Uterus (tissue), 2 donors: ENCODE measurements around the gene ERMN.

Experiments
- POLR2A ChIP-seq, 2 donors: fragments of 450-650 bp; IDR thresholded peaks; one replicate each; pipeline ENCODE4 v1.6.1; 2016; ENCODE audit warnings: antibody characterized with exemption in 2 of 2, mild to moderate bottlenecking in 1 of 2, moderate library complexity in 1 of 2
- TF ChIP-seq, protein P1 (sequence below), 4 experiments: fragments of 200-600 bp in 2 of 4; fragments of 450-650 bp in 2 of 4; sonication (generic) in 2 of 4; IDR thresholded peaks; one replicate each; pipeline ENCODE4 v1.5.1; 2016 to 2019; ENCODE audit warnings: antibody characterized with exemption in 4 of 4, mild to moderate bottlenecking in 2 of 4, moderate library complexity in 1 of 4

DNA sequence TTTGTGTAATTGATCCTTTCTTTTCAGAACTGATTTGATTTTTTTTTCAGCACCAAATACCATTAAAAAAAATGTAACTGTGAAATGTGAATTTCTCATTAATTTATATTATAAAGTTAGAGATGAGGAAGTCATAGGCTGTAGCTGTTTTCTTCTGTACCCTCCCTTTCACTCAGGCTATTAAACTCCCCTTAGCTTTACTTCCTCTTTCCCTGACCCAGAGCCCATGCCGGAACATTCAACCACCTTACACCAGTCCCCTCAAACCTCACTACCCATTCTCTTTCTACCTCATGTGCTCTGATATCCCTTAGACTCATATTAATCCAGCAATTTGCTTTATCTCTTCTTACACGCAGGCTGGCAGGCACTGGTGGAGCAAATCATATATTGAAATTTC is 55.7 kb downstream of the ERMN start:
- TF ChIP-seq, protein P1, sequence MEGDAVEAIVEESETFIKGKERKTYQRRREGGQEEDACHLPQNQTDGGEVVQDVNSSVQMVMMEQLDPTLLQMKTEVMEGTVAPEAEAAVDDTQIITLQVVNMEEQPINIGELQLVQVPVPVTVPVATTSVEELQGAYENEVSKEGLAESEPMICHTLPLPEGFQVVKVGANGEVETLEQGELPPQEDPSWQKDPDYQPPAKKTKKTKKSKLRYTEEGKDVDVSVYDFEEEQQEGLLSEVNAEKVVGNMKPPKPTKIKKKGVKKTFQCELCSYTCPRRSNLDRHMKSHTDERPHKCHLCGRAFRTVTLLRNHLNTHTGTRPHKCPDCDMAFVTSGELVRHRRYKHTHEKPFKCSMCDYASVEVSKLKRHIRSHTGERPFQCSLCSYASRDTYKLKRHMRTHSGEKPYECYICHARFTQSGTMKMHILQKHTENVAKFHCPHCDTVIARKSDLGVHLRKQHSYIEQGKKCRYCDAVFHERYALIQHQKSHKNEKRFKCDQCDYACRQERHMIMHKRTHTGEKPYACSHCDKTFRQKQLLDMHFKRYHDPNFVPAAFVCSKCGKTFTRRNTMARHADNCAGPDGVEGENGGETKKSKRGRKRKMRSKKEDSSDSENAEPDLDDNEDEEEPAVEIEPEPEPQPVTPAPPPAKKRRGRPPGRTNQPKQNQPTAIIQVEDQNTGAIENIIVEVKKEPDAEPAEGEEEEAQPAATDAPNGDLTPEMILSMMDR (IDR thresholded peaks at IDR 0.05), result no peak
- TF ChIP-seq POLR2A (IDR thresholded peaks at IDR 0.05), result no peak
